ENCODE data around the gene BFSP1.

DNA sequence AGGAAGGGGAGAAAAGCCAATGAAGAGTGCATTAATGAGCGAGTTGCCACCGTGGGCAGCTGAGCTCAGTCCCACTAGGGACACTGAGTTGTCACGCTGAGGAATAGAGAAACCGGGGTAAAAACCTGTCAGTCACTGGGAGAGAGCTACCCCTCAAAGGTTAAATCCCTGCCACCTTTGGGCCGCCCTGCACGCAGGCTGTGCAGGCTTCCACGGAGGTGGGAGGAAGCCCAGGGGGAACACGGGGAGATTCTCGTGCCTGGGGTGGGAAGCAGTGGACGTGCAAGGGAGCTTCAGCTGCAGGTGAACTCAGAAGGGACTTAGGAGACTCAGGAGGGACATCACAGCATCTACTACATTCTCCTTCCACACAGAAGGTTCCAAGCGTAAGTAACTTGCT is 50.5 kb downstream of the BFSP1 start:
- no peak for TF ChIP-seq POLR2A (IDR thresholded peaks at IDR 0.05)
- TF ChIP-seq, protein P1, sequence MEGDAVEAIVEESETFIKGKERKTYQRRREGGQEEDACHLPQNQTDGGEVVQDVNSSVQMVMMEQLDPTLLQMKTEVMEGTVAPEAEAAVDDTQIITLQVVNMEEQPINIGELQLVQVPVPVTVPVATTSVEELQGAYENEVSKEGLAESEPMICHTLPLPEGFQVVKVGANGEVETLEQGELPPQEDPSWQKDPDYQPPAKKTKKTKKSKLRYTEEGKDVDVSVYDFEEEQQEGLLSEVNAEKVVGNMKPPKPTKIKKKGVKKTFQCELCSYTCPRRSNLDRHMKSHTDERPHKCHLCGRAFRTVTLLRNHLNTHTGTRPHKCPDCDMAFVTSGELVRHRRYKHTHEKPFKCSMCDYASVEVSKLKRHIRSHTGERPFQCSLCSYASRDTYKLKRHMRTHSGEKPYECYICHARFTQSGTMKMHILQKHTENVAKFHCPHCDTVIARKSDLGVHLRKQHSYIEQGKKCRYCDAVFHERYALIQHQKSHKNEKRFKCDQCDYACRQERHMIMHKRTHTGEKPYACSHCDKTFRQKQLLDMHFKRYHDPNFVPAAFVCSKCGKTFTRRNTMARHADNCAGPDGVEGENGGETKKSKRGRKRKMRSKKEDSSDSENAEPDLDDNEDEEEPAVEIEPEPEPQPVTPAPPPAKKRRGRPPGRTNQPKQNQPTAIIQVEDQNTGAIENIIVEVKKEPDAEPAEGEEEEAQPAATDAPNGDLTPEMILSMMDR (IDR thresholded peaks at IDR 0.05): no peak
